H1 (cell line): ENCODE measurements around the gene MAVS.

ENCODE experiments used
- GTF2F1 ChIP-seq: IDR thresholded peaks from 2 replicates; pipeline ENCODE4 v1.6.1; 2012; ENCODE audit warnings: low read depth, low read length, improper control_type of control experiment, borderline replicate concordance
- SAP30 ChIP-seq: fragments of 300-600 bp; sonication (generic); IDR thresholded peaks from 2 replicates; pipeline ENCODE4 v1.7.1; 2012; ENCODE audit warnings: low read length, moderate library complexity, mild to moderate bottlenecking, inconsistent platforms; ENCODE audit not compliant: insufficient read depth, insufficient replicate concordance
- SUZ12 ChIP-seq: fragments of 200-600 bp; sonication (generic); IDR thresholded peaks from 2 replicates; pipeline ENCODE4 v1.6.1; 2012; ENCODE audit warnings: mild to moderate bottlenecking, inconsistent platforms, low read length, moderate library complexity, mixed read lengths
- TF ChIP-seq, protein P1 (sequence below), 3 experiments: IDR thresholded peaks; 1 replicate in 2 of 3; 2 replicates in 1 of 3; pipeline versions ENCODE4 v1.5.1 to v1.6.1; 2011; ENCODE audit warnings: low read length in 3 of 3, mild to moderate bottlenecking in 3 of 3, inconsistent platforms in 2 of 3, low read depth in 1 of 3, moderate library complexity in 1 of 3; ENCODE audit not compliant: insufficient read depth in 1 of 3; ENCODE audit errors: control extremely low read depth in 1 of 3

DNA sequence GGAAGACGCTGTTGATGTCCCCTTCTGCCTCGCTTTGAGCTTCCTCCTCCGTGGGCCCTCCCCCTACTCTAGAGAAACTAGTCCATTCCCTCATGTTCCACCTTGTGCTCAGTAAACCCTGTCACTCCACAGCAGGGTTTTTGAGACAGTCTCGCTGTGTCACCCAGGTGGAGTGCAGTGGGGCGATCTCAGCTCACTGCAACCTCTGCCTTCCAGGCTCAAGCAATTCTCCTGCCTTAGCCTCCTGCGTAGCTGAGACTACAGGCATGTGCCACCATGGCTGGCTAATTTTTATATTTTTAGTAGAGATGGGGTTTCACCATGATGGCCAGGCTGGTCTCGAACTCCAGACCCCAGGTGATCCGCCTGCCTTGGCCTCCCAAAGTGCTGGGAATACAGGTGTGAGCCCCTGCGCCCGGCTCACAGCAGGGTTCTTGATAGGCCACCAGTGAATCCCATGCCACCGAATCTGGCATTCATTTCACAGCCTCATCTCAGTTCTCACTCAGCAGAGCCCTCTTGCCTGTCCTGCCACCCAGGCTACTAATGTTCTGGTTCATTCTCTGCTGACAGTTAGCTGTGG is 78.6 kb downstream of the MAVS start:
- TF ChIP-seq SAP30, result no peak
- TF ChIP-seq SUZ12, result no peak
- no peak for TF ChIP-seq GTF2F1
- TF ChIP-seq, protein P1, sequence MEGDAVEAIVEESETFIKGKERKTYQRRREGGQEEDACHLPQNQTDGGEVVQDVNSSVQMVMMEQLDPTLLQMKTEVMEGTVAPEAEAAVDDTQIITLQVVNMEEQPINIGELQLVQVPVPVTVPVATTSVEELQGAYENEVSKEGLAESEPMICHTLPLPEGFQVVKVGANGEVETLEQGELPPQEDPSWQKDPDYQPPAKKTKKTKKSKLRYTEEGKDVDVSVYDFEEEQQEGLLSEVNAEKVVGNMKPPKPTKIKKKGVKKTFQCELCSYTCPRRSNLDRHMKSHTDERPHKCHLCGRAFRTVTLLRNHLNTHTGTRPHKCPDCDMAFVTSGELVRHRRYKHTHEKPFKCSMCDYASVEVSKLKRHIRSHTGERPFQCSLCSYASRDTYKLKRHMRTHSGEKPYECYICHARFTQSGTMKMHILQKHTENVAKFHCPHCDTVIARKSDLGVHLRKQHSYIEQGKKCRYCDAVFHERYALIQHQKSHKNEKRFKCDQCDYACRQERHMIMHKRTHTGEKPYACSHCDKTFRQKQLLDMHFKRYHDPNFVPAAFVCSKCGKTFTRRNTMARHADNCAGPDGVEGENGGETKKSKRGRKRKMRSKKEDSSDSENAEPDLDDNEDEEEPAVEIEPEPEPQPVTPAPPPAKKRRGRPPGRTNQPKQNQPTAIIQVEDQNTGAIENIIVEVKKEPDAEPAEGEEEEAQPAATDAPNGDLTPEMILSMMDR (IDR thresholded peaks at IDR 0.05; ENCODE audit: control extremely low read depth in 1 of 3, insufficient read depth in 1 of 3, low read depth in 1 of 3, low read length in 3 of 3), result no peak
